Stimulated activated CD4-positive, alpha-beta T cell treated with anti-CD3 and anti-CD28 coated beads, Interleukin-15, amount 100 ng/mL, for 1 hour (primary cell): ENCODE measurements around the gene FAM83E.
"Not testable (repeated sequence)": the region's sequence is repeated elsewhere in the genome, so short reads cannot be mapped to it uniquely, and the experiment has no call there.

Experiments used
- DNase-seq, 2 donors: peaks; one replicate each; pipeline ENCODE4 v3.0.0-alpha.2; 2020; ENCODE audit warnings: low read depth in 1 of 2, low spot score in 1 of 2

Gene FAM83E

GRCh38 chr19:48578891-48579290, 36.0 kb downstream of the FAM83E start:
- no peak for DNase-seq

GRCh38 chr19:48577908-48578307, 37.0 kb downstream of the FAM83E start:
- not testable (repeated sequence) for DNase-seq

- DNase-seq = no peak
Measured at GRCh38 chr19:48575931-48576622, 38.8 kb downstream of the FAM83E start.

GRCh38 chr19:48573163-48573505, 41.7 kb downstream of the FAM83E start:
- no peak for DNase-seq

GRCh38 chr19:48571378-48572162, 43.3 kb downstream of the FAM83E start:
- DNase-seq = no peak

- DNase-seq = no peak
Measured at GRCh38 chr19:48569814-48570213, 45.1 kb downstream of the FAM83E start.

- DNase-seq = no peak
Measured at GRCh38 chr19:48568345-48568886, 46.5 kb downstream of the FAM83E start.

- no peak for DNase-seq
Measured at GRCh38 chr19:48565090-48565489, 49.8 kb downstream of the FAM83E start.
